Endothelial cell of umbilical vein (primary cell): Measurements from ENCODE around the gene KRT8. TPM values are rescaled to one million over a fixed set of nuclear protein-coding genes. Genes with fewer than 3 reads are reported as not detected.
A peak's percentile ranks its signal among the peaks of the same experiment; 100 is the strongest.

Source experiments
- BruUV-seq: library from RNA; stranded (reverse); fragments of 400-500 nt; replicated peaks from 2 replicates; lab custom pipeline; 2021; lab: Mats Ljungman, UMichigan
- CTCF ChIA-PET: fragments of 300-600, 350-600 bp; sonication (Branson Sonifier 250); formaldehyde crosslinking; loops from one replicate; lab custom pipeline; 2021; ENCODE audit warnings: antibody characterized with exemption, inconsistent platforms; lab: Charles Lee
- POLR2A ChIA-PET: fragments of 300-600, 350-600 bp; sonication (Branson Sonifier 250); formaldehyde crosslinking; loops from one replicate; lab custom pipeline; 2021; ENCODE audit warnings: antibody characterized with exemption, inconsistent platforms; lab: Charles Lee
- DNase-seq: peaks from one replicate; pipeline ENCODE4 v3.0.0-alpha.2; 2011; ENCODE audit warnings: low read depth, low spot score
- FAIRE-seq: peaks from 2 replicates; lab custom pipeline; 2011; peaks lifted over from hg19 to GRCh38; lab: Jason Lieb, UNC
- H2AFZ ChIP-seq: 2 replicates; pipeline ENCODE4 v1.6.0; 2012; ENCODE audit warnings: low read depth, low read length, control low read depth, inconsistent platforms
- H3K27ac ChIP-seq: 2 replicates; pipeline ENCODE4 v1.5.1; 2011; ENCODE audit warnings: low read depth, mild to moderate bottlenecking, control low read depth, low read length, moderate library complexity; ENCODE audit not compliant: insufficient read depth
- H3K27me3 ChIP-seq, 2 experiments: 2 replicates each; pipeline versions ENCODE4 v1.6.0 to v1.6.1; 2011; ENCODE audit warnings: low read length in 2 of 2, mixed read lengths in 1 of 2; ENCODE audit not compliant: control insufficient read depth in 2 of 2, insufficient read depth in 2 of 2
- H3K36me3 ChIP-seq, 2 experiments: 2 replicates in 1 of 2; 3 replicates in 1 of 2; pipeline ENCODE4 v1.5.1; 2011; ENCODE audit warnings: low read length in 2 of 2, mild to moderate bottlenecking in 1 of 2, moderate library complexity in 1 of 2; ENCODE audit not compliant: control insufficient read depth in 2 of 2, insufficient read depth in 2 of 2; ENCODE audit errors: extremely low read depth in 1 of 2
- H3K4me1 ChIP-seq: 3 replicates; pipeline ENCODE4 v1.5.1; 2011; ENCODE audit warnings: mild to moderate bottlenecking, low read length; ENCODE audit not compliant: control insufficient read depth, insufficient read depth; ENCODE audit errors: extremely low read depth
- H3K4me2 ChIP-seq: 2 replicates; pipeline ENCODE4 v1.6.1; 2011; ENCODE audit warnings: low read length, control low read depth, mixed read lengths; ENCODE audit not compliant: insufficient read depth
- H3K4me3 ChIP-seq, 3 experiments: fragments of 200-600 bp in 1 of 3; sonication (generic), shearing (Covaris generic) in 1 of 3; replicated peaks in 1 of 3; 2 replicates each; pipeline ENCODE4 v1.5.1; 2011 to 2016; ENCODE audit warnings: control low read depth in 3 of 3, low read length in 3 of 3, mild to moderate bottlenecking in 2 of 3, inconsistent platforms in 1 of 3, low read depth in 1 of 3, moderate library complexity in 1 of 3; ENCODE audit not compliant: insufficient read depth in 1 of 3
- H3K79me2 ChIP-seq: 2 replicates; pipeline ENCODE4 v1.6.0; 2012; ENCODE audit warnings: low read length, inconsistent platforms; ENCODE audit not compliant: control insufficient read depth, insufficient read depth
- H3K9ac ChIP-seq: replicated peaks from 2 replicates; pipeline ENCODE3; 2011; ENCODE audit warnings: low read length, control low read depth; ENCODE audit not compliant: insufficient read depth; ENCODE audit errors: extremely low read depth
- H3K9me1 ChIP-seq: replicated peaks from 3 replicates; pipeline ENCODE4 v1.6.0; 2011; ENCODE audit warnings: mild to moderate bottlenecking, low read length; ENCODE audit not compliant: control insufficient read depth, insufficient read depth; ENCODE audit errors: extremely low read depth
- H3K9me3 ChIP-seq: replicated peaks from 2 replicates; pipeline ENCODE4 v1.5.1; 2012; ENCODE audit warnings: low read length, inconsistent platforms; ENCODE audit not compliant: control insufficient read depth, insufficient read depth
- H4K20me1 ChIP-seq: replicated peaks from 2 replicates; pipeline ENCODE3; 2011; ENCODE audit warnings: mild to moderate bottlenecking, low read length; ENCODE audit not compliant: control insufficient read depth, insufficient read depth; ENCODE audit errors: extremely low read depth
- EZH2 ChIP-seq: IDR thresholded peaks from 2 replicates; pipeline ENCODE4 v1.6.1; 2012; ENCODE audit warnings: borderline replicate concordance, low read depth, mild to moderate bottlenecking, moderate library complexity, low read length, inconsistent platforms; ENCODE audit not compliant: severe bottlenecking
- FOS ChIP-seq: IDR thresholded peaks from 2 replicates; pipeline ENCODE4 v1.6.1; 2011; ENCODE audit warnings: mild to moderate bottlenecking, low read length, moderate library complexity, borderline replicate concordance; ENCODE audit not compliant: insufficient read depth
- GATA2 ChIP-seq: IDR thresholded peaks from 2 replicates; pipeline ENCODE4 v1.7.0; 2011; ENCODE audit warnings: low read depth, mild to moderate bottlenecking, moderate library complexity, mixed read lengths, low read length; ENCODE audit not compliant: insufficient read length, insufficient read depth
- JUN ChIP-seq: IDR thresholded peaks from 2 replicates; pipeline ENCODE4 v1.6.1; 2011; ENCODE audit warnings: borderline replicate concordance, low read depth; ENCODE audit not compliant: insufficient read length, insufficient read depth
- MAX ChIP-seq: IDR thresholded peaks from 2 replicates; pipeline ENCODE4 v1.6.1; 2011; ENCODE audit not compliant: insufficient read depth, insufficient read length
- POLR2A ChIP-seq: IDR thresholded peaks from 2 replicates; pipeline ENCODE4 v1.6.1; 2012; ENCODE audit warnings: low read depth, mild to moderate bottlenecking, control low read depth, low read length
- POLR2AphosphoS5 ChIP-seq: IDR thresholded peaks from 2 replicates; pipeline ENCODE4 v1.6.1; 2012; ENCODE audit warnings: low read depth, mild to moderate bottlenecking, control low read depth, low read length, moderate library complexity; ENCODE audit not compliant: insufficient read depth
- dilution Hi-C: fragments of 300-500 bp; cut with MboI; formaldehyde crosslinking; loops from one replicate; pipeline ENCODE4 v1.15.0; 2019; ENCODE audit warnings: low sequenced_read_pairs; ENCODE audit not compliant: extremely low pct_ligation_motif_present
- intact Hi-C: fragments of 100-400 bp; cut with micrococcal nuclease; formaldehyde crosslinking; loops from one replicate; pipeline ENCODE4 v1.10.0; 2022
- polyA plus RNA-seq, 4 experiments: library from polyadenylated mRNA; depleted of rRNA in 3 of 4; stranded (reverse) in 3 of 4; unstranded in 1 of 4; fragments of >200 nt; gene quantifications; 2 replicates each; pipeline versions ENCODE4 v1.2.1 to v1.2.3, GENCODE V29; 2011 to 2012; ENCODE audit warnings: missing spikeins in 1 of 4
- total RNA-seq: library from RNA; stranded (reverse); gene quantifications from 2 replicates; pipeline ENCODE4 v1.2.3, GENCODE V29; 2021

KRT8 gene
- total and polyA plus RNA-seq, 2 donors (not counting 3 experiments of a cell fraction or from before 2014, with no cell fraction given), result 23.5 to 31.7 TPM

- dilution Hi-C loops, result no loop called here
- FAIRE-seq, result no peak
- no peak for DNase-seq
- CTCF ChIA-PET, result no interaction called here
- Histone ChIP-seq H3K9ac (no peak overlapping the region), H3K79me2 (no peaks in the 10 kb centered on the region), H3K27ac (no peak overlapping the region), H3K4me3 (no peak overlapping the region), H3K9me1 (no peaks in the 10 kb centered on the region), H3K4me1 (peaks cover 7% of the 10 kb centered on the region), H3K9me3 (no peaks in the 10 kb centered on the region), H3K36me3 (no peaks in the 10 kb centered on the region), H3K27me3 (no peaks in the 10 kb centered on the region), H3K4me2 (no peak overlapping the region), H4K20me1 (no peaks in the 10 kb centered on the region), H2AFZ (no peak overlapping the region)
- POLR2A ChIA-PET, result interaction anchor here (0.5 kb wide), 1 partner anchor 69 kb away, joined by 5 read pairs; no protein-coding TSS in a partner anchor
- TF ChIP-seq MAX (no peak), JUN (no peak), POLR2AphosphoS5 (no peak), EZH2 (no peak)
- intact Hi-C loops, result no loop called here
- BruUV-seq, result no TSS peak
Observed at GRCh38 chr12:52912711-52913430, 8.0 kb upstream of the KRT8 start.

- Histone ChIP-seq H3K4me1 (peaks cover 7% of the 10 kb centered on the region), H3K4me2 (no peak overlapping the region), H4K20me1 (no peaks in the 10 kb centered on the region), H2AFZ (peak overlapping the region; percentile 55), H3K9ac (no peak overlapping the region), H3K27me3 (no peaks in the 10 kb centered on the region), H3K9me3 (no peaks in the 10 kb centered on the region), H3K27ac (no peak overlapping the region), H3K4me3 (no peak overlapping the region), H3K9me1 (no peaks in the 10 kb centered on the region), H3K79me2 (no peaks in the 10 kb centered on the region), H3K36me3 (no peaks in the 10 kb centered on the region)
- POLR2A ChIA-PET, result no interaction called here
- DNase-seq (no peak), FAIRE-seq (no peak)
- TF ChIP-seq POLR2A (no peak), GATA2 (no peak), FOS (no peak)
- CTCF ChIA-PET, result interaction anchor here (0.6 to 2.7 kb wide), 9 partner anchors 9 to 70 kb away, joined by 3 to 14 read pairs (median 6); no protein-coding TSS in a partner anchor
- BruUV-seq, result no TSS peak
- dilution Hi-C loops (no loop called here), intact Hi-C loops (no loop called here)
Observed at GRCh38 chr12:52910248-52910883, 5.5 kb upstream of the KRT8 start.
